Measurements from ENCODE around the gene FBH1.
"Not testable (repeated sequence)": the region's sequence is repeated elsewhere in the genome, so short reads cannot be mapped to it uniquely, and the experiment has no call there.

The FBH1 gene

GRCh38 chr10:5876181-5876768, 13.8 kb upstream of the FBH1 start:
- no peak for DNase-seq

GRCh38 chr10:5877041-5877440, 13.0 kb upstream of the FBH1 start:
- not testable (repeated sequence) for DNase-seq

GRCh38 chr10:5882961-5883360, 7.1 kb upstream of the FBH1 start:
- no peak for DNase-seq

GRCh38 chr10:5885619-5886018, 4.4 kb upstream of the FBH1 start:
- no peak for DNase-seq

GRCh38 chr10:5887029-5887428, 3.0 kb upstream of the FBH1 start:
- no peak for DNase-seq

GRCh38 chr10:5887641-5888040, 2.4 kb upstream of the FBH1 start:
- no peak for DNase-seq

GRCh38 chr10:5888351-5888750, 1.7 kb upstream of the FBH1 start:
- no peak for DNase-seq

- DNase-seq = peak; percentile 15
Observed at GRCh38 chr10:5888843-5889623, 1.0 kb upstream of the FBH1 start.

- no peak for DNase-seq
Observed at GRCh38 chr10:5890452-5890915, 441 bp downstream of the FBH1 start.

- no peak for DNase-seq
Observed at GRCh38 chr10:5891009-5891408, 966 bp downstream of the FBH1 start.

- DNase-seq = no peak
Observed at GRCh38 chr10:5892007-5892406, 2.0 kb downstream of the FBH1 start.

- DNase-seq = no peak
Observed at GRCh38 chr10:5893321-5893720, 3.3 kb downstream of the FBH1 start.

- DNase-seq = no peak
Observed at GRCh38 chr10:5894403-5894802, 4.4 kb downstream of the FBH1 start.

GRCh38 chr10:5894873-5895272, 4.8 kb downstream of the FBH1 start:
- no peak for DNase-seq

- DNase-seq = no peak
Observed at GRCh38 chr10:5895365-5895764, 5.3 kb downstream of the FBH1 start.

- no peak for DNase-seq
Observed at GRCh38 chr10:5895804-5896203, 5.8 kb downstream of the FBH1 start.

GRCh38 chr10:5896208-5897052, 6.4 kb downstream of the FBH1 start:
- no peak for DNase-seq

- DNase-seq = no peak
Observed at GRCh38 chr10:5897053-5897340, 7.0 kb downstream of the FBH1 start.

GRCh38 chr10:5897504-5897903, 7.5 kb downstream of the FBH1 start:
- DNase-seq = no peak

- no peak for DNase-seq
Observed at GRCh38 chr10:5898163-5898562, 8.1 kb downstream of the FBH1 start.

GRCh38 chr10:5900247-5900646, 10.2 kb downstream of the FBH1 start:
- no peak for DNase-seq

GRCh38 chr10:5902511-5903274, 12.7 kb downstream of the FBH1 start:
- no peak for DNase-seq

GRCh38 chr10:5903563-5903962, 13.5 kb downstream of the FBH1 start:
- DNase-seq = no peak

All from activated CD4-positive, alpha-beta T cell treated with anti-CD3 and anti-CD28 coated beads, Interleukin-2, amount 50 U/mL, for 1 hour (primary cell).